K562 treated with DMSO at 1 percent for 48 hours (cell line): ENCODE results near the gene TMEM151B. TPM values are rescaled to one million over a fixed set of nuclear protein-coding genes. Genes with fewer than 3 reads are reported as not detected.

ENCODE experiments used
- total RNA-seq: library from RNA; unstranded; fragments of 300-600 nt; gene quantifications from 2 replicates; pipeline ENCODE4 v1.2.3, GENCODE V29; 2022; ENCODE audit warnings: low replicate concordance; ENCODE audit errors: extremely low read depth

The TMEM151B gene
- total RNA-seq = not detected in 2 replicates

GRCh38 chr6:44269921-44270525 is at the start of gene TMEM151B:
TSS of gene TMEM151B (plus strand) at chr6:44270450. CDS start at chr6:44270743, 293 bp downstream.

GRCh38 chr6:44223319-44224028 is 46.8 kb upstream of the TMEM151B start, which contains the start of gene SLC29A1:
TSS of gene SLC29A1 (plus strand) at chr6:44223595. CDS start at chr6:44227314, 3,719 bp downstream.

GRCh38 chr6:44246663-44247337 is 23.4 kb upstream of the TMEM151B start, which contains the start of gene HSP90AB1:
TSS of gene HSP90AB1 (plus strand) at chr6:44247101. CDS start at chr6:44248630, 1,529 bp downstream.

GRCh38 chr6:44257025-44257752 is 13.1 kb upstream of the TMEM151B start, which contains the start of gene SLC35B2:
TSS of gene SLC35B2 (minus strand) at chr6:44257528. CDS start at chr6:44257410, 118 bp downstream.

GRCh38 chr6:44265007-44265721 is 5.1 kb upstream of the TMEM151B start, which contains the start of gene NFKBIE:
TSS of gene NFKBIE (minus strand) at chr6:44265551. CDS start at chr6:44265346, 205 bp downstream.

GRCh38 chr6:44312901-44313788 is 42.9 kb downstream of the TMEM151B start, which contains the start of gene AARS2:
TSS of gene AARS2 (minus strand) at chr6:44313347. CDS start at chr6:44313323, 24 bp downstream.

GRCh38 chr6:44342489-44342888 is 72.2 kb downstream of the TMEM151B start, which contains the start of gene SPATS1:
TSS of gene SPATS1 (plus strand) at chr6:44342650. CDS start at chr6:44343096, 446 bp downstream.

Other genes starting within 250 kb of the TMEM151B start
- gene MRPL14, start 143.0 kb upstream of the TMEM151B start, total RNA-seq = not detected in 2 replicates
- gene TMEM63B, start 142.9 kb upstream of the TMEM151B start, total RNA-seq = not detected in 2 replicates
- gene CAPN11, start 111.6 kb upstream of the TMEM151B start, total RNA-seq = not detected in 2 replicates
- not detected in 2 replicates for gene MYMX, start 53.5 kb upstream of the TMEM151B start, total RNA-seq
- 971 TPM in 1 of 2 replicates, not detected in the other for gene SLC29A1, start 46.9 kb upstream of the TMEM151B start, total RNA-seq
- gene HSP90AB1, start 23.3 kb upstream of the TMEM151B start, total RNA-seq = 694 and 765 TPM in 2 replicates
- gene SLC35B2, start 12.9 kb upstream of the TMEM151B start, total RNA-seq = not detected in 2 replicates
- gene NFKBIE, start 4.9 kb upstream of the TMEM151B start, total RNA-seq = not detected in 2 replicates
- not detected in 2 replicates for gene AARS2, start 42.9 kb downstream of the TMEM151B start, total RNA-seq
- gene SPATS1, start 72.2 kb downstream of the TMEM151B start, total RNA-seq = not detected in 2 replicates
- gene CDC5L, start 117.3 kb downstream of the TMEM151B start, total RNA-seq = not detected in 2 replicates